Small intestine (tissue), 7 donors: ENCODE data around the gene FHL2. TPM values are rescaled to one million over a fixed set of nuclear protein-coding genes. Genes with fewer than 3 reads are reported as not detected.
A peak's percentile ranks its signal among the peaks of the same experiment; 100 is the strongest.

ENCODE experiments used
- DNase-seq, 2 donors: peaks; one replicate each; pipeline versions ENCODE4 v3.0.0 to v3.0.0-alpha.2; 2013
- FAIRE-seq: peaks from 2 replicates; lab custom pipeline; 2012; peaks lifted over from hg19 to GRCh38; lab: Jason Lieb, UNC
- H3K27ac ChIP-seq, 3 donors: one replicate each; pipeline ENCODE4 v1.5.1; 2013; ENCODE audit warnings: low read length in 2 of 3, mild to moderate bottlenecking in 2 of 3, control low read depth in 1 of 3, inconsistent platforms in 1 of 3, low read depth in 1 of 3, moderate library complexity in 1 of 3
- H3K27me3 ChIP-seq, 3 donors: one replicate each; pipeline ENCODE4 v1.6.1; 2013; ENCODE audit warnings: low read length in 3 of 3, inconsistent platforms in 1 of 3; ENCODE audit not compliant: control insufficient read depth in 3 of 3, insufficient read depth in 3 of 3
- H3K36me3 ChIP-seq, 3 donors: one replicate each; pipeline ENCODE4 v1.6.1; 2013; ENCODE audit warnings: low read length in 3 of 3, inconsistent platforms in 1 of 3, low read depth in 1 of 3, mild to moderate bottlenecking in 1 of 3, moderate library complexity in 1 of 3; ENCODE audit not compliant: control insufficient read depth in 3 of 3, insufficient read depth in 2 of 3
- H3K4me1 ChIP-seq, 3 donors: one replicate each; pipeline ENCODE4 v1.6.1; 2013; ENCODE audit warnings: low read length in 2 of 3, inconsistent platforms in 1 of 3, low read depth in 1 of 3, mild to moderate bottlenecking in 1 of 3, moderate library complexity in 1 of 3; ENCODE audit not compliant: control insufficient read depth in 3 of 3, insufficient read depth in 2 of 3
- H3K4me3 ChIP-seq, 3 donors: one replicate each; pipeline ENCODE4 v1.5.1; 2013; ENCODE audit warnings: low read length in 3 of 3, control low read depth in 1 of 3, inconsistent platforms in 1 of 3, low read depth in 1 of 3, mild to moderate bottlenecking in 1 of 3, moderate library complexity in 1 of 3
- H3K9me3 ChIP-seq, 2 donors: one replicate each; pipeline ENCODE4 v1.6.1; 2013; ENCODE audit warnings: low read depth in 1 of 2, low read length in 1 of 2; ENCODE audit not compliant: control insufficient read depth in 2 of 2, insufficient read depth in 1 of 2
- WGBS, 3 donors: extraction: QIAGEN DNeasy Blood & Tissue Kit; methylation state at CpG; one replicate each; pipeline ENCODE4 v1.1.7; 2013; 5-methylcytosine and 5-hydroxymethylcytosine counted together
- polyA plus RNA-seq, 4 donors: library from polyadenylated mRNA; stranded (reverse) in 3 of 4; unstranded in 1 of 4; fragments of 200-250 nt in 3 of 4; fragments of 120-200 nt in 1 of 4; gene quantifications; one replicate each; pipeline versions ENCODE4 v1.2.1 to v1.2.3, GENCODE V29; 2013
- donor health status: healthy with polysubstance abuse.
- donor health status: control.
- donor health status: control.
- donor health status: Bipolar disorder and iron deficiency.
- donor health status: healthy.

FHL2 gene
- polyA plus RNA-seq, 4 donors: 22.3 to 150 (median 75.5) TPM

DNA sequence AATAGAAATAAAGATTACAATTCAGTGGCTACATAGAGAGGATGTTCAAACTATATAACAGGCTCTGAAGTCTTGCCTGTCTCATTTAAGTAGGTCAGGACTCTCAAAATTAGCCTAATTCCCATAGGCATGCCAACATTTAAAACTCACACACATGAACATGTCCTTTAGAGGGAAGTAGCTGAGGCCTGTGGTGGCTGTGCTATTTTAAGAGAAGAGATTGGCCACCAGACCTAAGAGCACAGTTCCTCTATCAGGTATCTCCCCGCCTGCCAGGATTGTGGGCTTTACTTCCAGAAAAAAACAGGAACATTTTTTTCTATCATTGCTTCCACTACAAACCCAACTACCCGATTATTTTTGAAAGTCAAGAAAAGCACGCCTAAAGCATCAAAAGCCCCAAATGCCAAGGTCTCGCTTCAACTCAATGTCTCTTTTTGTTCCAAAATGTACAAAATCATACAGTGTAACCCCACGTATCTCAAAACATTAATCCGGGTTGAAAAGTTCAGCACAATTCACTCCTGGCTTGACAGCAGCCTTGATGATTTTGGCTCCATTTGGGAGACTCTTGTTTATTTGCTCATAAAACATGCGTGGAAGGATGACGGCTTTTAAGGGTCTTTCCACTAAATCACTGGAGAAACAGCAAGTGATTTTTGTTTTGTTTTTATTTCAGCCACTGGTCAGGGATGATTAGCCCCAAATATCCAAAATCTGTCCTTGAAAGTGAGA is 15.3 kb downstream of the FHL2 start:
- H3K36me3 ChIP-seq: peaks cover 0 to 11% (median 11%) of the 10 kb centered on the region in 3 donors
- H3K27ac ChIP-seq: no peak overlapping the region
- no peak overlapping the region for H3K4me3 ChIP-seq
- WGBS, 3 donors: 70 to 86% (median 84%) methylated on average over 8 of the region's 8 CpGs
- H3K4me1 ChIP-seq: peaks cover 0 to 9% (median 3%) of the 10 kb centered on the region in 3 donors
- no peak for DNase-seq
- no peaks in the 10 kb centered on the region for H3K9me3 ChIP-seq
- no peak for FAIRE-seq
- no peaks in the 10 kb centered on the region for H3K27me3 ChIP-seq

DNA sequence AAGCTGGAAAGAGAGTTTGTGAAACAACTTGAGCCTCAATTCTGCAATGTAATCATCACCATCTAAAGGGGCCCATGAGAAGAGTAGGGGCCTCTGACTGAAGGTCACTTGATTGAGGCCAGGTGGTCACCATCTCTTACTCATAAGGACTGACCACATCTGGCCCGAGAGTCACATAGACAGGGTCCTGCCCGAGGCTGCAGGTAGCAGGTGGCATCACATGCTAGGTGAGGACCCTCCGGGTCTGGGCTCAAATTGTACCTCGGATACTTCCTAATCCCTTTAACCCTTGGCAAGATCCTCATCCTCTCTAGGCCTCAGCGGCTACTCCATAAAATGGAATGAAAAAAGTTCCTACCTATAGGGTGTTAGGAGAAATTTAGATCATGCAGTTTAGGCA is 16.7 kb downstream of the FHL2 start:
- H3K27ac ChIP-seq: no peak overlapping the region
- DNase-seq: no peak
- FAIRE-seq: no peak
- 88 to 94% (median 92%) methylated on average over 5 of the region's 5 CpGs for WGBS, 3 donors
- H3K4me3 ChIP-seq: no peak overlapping the region
- H3K9me3 ChIP-seq: no peaks in the 10 kb centered on the region
- peaks cover 0 to 2% (median 0%) of the 10 kb centered on the region in 3 donors for H3K27me3 ChIP-seq
- peaks cover 0 to 17% (median 12%) of the 10 kb centered on the region in 3 donors for H3K36me3 ChIP-seq
- H3K4me1 ChIP-seq: peaks cover 0 to 13% (median 3%) of the 10 kb centered on the region in 3 donors

DNA sequence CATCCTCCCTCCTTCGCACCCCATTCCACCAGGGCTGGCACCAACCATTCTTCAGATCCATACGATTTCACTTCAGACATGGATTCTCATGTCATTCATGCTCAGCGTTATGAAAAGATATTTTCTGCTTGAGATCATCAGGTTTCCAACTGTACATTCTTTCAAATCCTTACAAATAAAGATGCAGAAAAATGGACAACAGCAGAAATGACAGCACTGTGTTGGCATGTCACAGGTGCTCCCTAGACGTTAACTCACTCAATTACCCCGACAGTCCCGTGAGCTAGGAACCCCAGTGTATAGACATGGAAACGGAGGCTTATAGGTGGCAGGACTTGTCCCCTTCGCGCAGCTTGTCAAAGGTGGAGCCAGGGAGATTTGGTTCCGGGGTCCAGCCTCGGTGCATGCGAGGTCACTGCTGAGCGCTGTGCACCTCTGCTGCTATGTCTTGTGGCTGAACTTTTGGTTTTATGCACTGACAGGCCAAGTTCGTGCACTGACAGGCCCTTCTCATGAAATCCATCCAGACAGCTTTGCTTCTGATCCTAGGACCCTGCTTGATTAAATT is 17.7 kb downstream of the FHL2 start:
- H3K36me3 ChIP-seq: peaks cover 0 to 17% (median 11%) of the 10 kb centered on the region in 3 donors
- H3K4me1 ChIP-seq: peaks cover 0 to 13% (median 2%) of the 10 kb centered on the region in 3 donors
- peak overlapping the region in 1 of 3 donors; percentile 82 for H3K27ac ChIP-seq
- peaks cover 0 to 2% (median 0%) of the 10 kb centered on the region in 3 donors for H3K27me3 ChIP-seq
- 80 to 89% (median 88%) methylated on average over 14 of the region's 14 CpGs for WGBS, 3 donors
- H3K4me3 ChIP-seq: no peak overlapping the region
- no peaks in the 10 kb centered on the region for H3K9me3 ChIP-seq
- DNase-seq (no peak), FAIRE-seq (no peak)

DNA sequence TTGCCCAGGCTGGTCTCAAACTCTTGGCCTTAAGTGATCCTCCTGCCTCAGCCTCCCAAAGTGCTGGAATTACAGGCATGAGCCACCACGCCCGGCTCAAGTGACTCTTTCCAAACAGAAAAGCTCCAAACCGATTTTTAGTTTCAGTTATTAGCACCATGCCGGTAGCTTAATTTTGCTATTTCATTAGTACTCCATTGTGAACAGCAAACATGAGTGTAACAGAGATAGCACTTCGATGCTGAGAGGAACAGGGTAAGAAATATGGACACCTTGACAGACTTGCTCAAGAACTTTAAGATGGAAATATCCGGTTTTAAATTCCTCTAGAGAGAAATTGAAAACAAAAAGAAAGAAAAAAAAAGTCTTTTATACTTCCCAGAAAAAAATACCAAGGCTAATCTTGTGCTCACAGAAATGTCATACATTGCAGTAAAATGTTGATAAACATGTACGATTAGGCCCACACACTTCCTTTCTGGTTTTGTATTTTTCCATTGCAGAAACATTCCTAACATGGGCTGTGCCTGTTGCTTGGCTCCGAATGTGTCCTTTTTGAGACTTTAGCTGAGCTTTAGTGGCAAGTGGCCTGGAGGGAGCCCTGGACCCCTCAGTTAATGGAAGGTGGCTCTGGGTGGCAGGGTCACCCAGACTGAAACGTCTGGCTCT is 18.3 kb downstream of the FHL2 start:
- peaks cover 0 to 2% (median 0%) of the 10 kb centered on the region in 3 donors for H3K27me3 ChIP-seq
- H3K4me1 ChIP-seq: peaks cover 0 to 13% (median 0%) of the 10 kb centered on the region in 3 donors
- peaks cover 0 to 17% (median 8%) of the 10 kb centered on the region in 3 donors for H3K36me3 ChIP-seq
- H3K9me3 ChIP-seq: no peaks in the 10 kb centered on the region
- peak overlapping the region in 1 of 3 donors; percentile 82 for H3K27ac ChIP-seq
- FAIRE-seq (no peak), DNase-seq (no peak)
- no peak overlapping the region for H3K4me3 ChIP-seq
- 51 to 77% (median 71%) methylated on average over 9 of the region's 9 CpGs for WGBS, 3 donors

DNA sequence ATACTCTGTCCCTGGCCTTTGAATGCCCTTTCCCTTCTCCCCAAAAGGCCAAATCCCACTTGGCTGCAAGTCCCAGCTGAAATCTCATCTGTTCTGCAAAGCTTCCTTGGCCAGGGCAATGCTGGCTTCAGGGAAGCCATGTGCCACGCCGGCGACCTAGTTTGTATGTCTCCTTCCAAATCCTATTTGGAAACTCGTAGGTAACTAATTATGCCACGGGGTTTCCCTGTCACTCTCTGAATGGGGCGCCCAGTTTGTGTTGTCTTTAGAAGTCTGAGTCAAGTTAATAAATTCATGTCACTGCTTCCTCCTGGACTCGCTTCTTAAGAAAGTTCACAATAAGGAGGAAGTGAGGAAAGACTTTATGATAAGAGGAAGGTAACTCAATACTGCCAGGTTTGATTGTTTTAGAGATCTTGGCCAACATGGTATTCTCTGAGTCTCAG is 19.1 kb downstream of the FHL2 start:
- H3K27ac ChIP-seq: peak overlapping the region in 1 of 3 donors; percentile 72
- peaks cover 0 to 13% (median 0%) of the 10 kb centered on the region in 3 donors for H3K4me1 ChIP-seq
- H3K27me3 ChIP-seq: peaks cover 0 to 2% (median 0%) of the 10 kb centered on the region in 3 donors
- no peaks in the 10 kb centered on the region for H3K9me3 ChIP-seq
- WGBS, 3 donors: 57 to 63% (median 58%) methylated on average over 7 of the region's 7 CpGs
- peak in 1 of 2 donors; percentile 56 for DNase-seq
- H3K4me3 ChIP-seq: no peak overlapping the region
- no peak for FAIRE-seq
- peaks cover 0 to 14% (median 6%) of the 10 kb centered on the region in 3 donors for H3K36me3 ChIP-seq

DNA sequence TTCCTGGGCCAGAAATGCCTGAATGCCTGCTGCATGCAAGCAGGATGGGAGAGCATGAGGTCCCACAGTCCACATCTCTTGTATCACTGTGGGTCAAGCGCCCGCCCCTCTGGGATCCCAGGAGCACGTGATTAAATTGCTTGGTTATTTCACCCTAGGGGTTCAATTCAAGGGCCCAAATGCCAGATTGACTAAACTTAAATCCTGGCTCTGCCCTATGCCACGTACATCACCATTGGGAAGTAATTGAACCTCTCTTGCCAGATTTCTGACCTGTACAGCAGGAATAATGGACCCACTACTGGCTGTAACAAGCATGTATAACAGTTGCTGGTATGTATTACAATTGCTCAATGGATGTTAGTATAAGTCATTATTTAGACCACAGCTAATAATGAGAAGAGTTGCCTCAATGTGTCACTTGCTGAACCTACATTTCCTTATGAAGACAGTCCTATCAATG is 19.9 kb downstream of the FHL2 start:
- Histone ChIP-seq H3K9me3 (no peaks in the 10 kb centered on the region), H3K4me3 (no peak overlapping the region), H3K4me1 (peaks cover 0 to 13% (median 0%) of the 10 kb centered on the region in 3 donors), H3K27ac (no peak overlapping the region), H3K27me3 (peaks cover 0 to 2% (median 0%) of the 10 kb centered on the region in 3 donors), H3K36me3 (peaks cover 0 to 16% (median 6%) of the 10 kb centered on the region in 3 donors)
- 89 to 94% (median 91%) methylated on average over 4 of the region's 4 CpGs for WGBS, 3 donors
- FAIRE-seq: no peak
- no peak for DNase-seq

DNA sequence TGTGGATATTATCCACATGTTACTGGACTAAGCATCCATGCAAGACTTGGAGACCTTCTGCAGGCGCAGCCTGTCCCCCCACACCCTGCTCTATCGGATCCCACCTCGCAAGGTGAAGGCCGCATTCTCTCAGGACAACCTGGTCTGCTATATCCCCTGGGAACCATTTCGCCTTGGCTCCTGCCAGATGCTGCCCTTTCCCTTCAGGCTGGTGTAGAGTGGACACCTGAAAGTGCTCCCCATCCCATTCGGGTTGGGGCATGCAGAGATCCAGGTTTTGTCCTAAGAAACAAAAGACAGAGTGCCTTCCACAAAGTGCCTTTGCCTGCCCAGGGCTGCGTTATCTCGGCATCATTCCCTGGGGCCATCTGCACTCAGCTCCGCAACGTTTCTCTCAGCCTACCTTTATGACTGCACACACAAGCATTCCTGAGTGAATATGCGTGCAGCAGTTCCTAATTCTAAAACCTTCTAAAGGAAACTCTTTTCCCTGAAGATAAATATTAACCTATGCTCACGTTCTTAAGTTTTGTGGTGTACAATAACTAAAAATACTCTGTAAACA is 20.5 kb downstream of the FHL2 start:
- peaks cover 0 to 13% (median 0%) of the 10 kb centered on the region in 3 donors for H3K4me1 ChIP-seq

DNA sequence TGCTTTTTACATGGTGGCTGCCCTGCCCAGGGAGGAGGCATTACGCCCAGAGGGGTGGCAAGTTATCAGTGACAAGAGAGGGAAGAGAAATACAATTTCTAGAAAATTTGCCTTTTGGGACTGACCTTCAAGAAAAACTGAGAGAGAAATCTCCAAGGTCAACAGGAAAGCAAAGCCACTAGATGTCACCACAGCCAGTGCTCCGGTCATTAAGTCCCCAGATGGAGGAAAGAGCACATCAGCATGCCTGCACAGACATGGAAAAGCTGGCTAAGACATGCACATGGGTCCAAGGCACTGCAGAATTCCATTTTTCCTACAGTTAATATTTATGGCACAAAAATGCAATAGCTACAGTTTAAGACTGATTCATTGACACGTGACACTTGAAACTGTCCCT is 21.0 kb downstream of the FHL2 start:
- Histone ChIP-seq H3K4me1 (peaks cover 0 to 13% (median 0%) of the 10 kb centered on the region in 3 donors), H3K27me3 (peaks cover 0 to 2% (median 0%) of the 10 kb centered on the region in 3 donors), H3K27ac (peak overlapping the region in 1 of 3 donors; percentile 27), H3K4me3 (no peak overlapping the region), H3K9me3 (no peaks in the 10 kb centered on the region), H3K36me3 (peaks cover 0 to 21% (median 6%) of the 10 kb centered on the region in 3 donors)
- no peak for DNase-seq
- WGBS, 3 donors: 83 to 93% (median 84%) methylated on average over 3 of the region's 3 CpGs
- no peak for FAIRE-seq

More for the DNA sequence above, 20.5 kb downstream of the FHL2 start:
- DNase-seq (no peak), FAIRE-seq (no peak)
- H3K27ac ChIP-seq: no peak overlapping the region
- no peak overlapping the region for H3K4me3 ChIP-seq
- 87 to 89% (median 88%) methylated on average over 12 of the region's 12 CpGs for WGBS, 3 donors
- H3K9me3 ChIP-seq: no peaks in the 10 kb centered on the region
- peaks cover 0 to 2% (median 0%) of the 10 kb centered on the region in 3 donors for H3K27me3 ChIP-seq
- H3K36me3 ChIP-seq: peaks cover 0 to 18% (median 6%) of the 10 kb centered on the region in 3 donors
